ENCODE measurements around the gene MX1. TPM values are rescaled to one million over a fixed set of nuclear protein-coding genes. Genes with fewer than 3 reads are reported as not detected.

The MX1 gene
- total and polyA plus RNA-seq, 2 experiments from 2014 or later = 2.1 to 6.5 TPM

DNA sequence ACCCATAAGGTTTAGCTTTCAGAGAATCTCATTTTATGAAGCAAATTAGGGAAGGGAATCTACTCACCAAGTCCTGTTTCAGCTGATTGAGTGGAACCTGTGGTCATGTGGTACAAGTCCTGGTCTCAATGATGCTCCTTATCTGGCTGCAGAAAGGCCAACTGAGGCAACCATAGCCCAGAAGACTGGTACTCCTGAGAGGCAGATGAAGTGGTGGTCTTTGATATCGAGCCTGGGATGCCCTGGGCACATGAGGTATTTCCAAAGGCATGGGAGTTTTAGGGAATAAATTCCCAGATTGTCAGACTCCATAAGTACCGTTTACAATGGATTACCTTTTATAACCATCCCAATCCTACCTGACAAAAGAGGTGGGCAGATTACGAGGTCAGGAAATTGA, 3.3 kb downstream of the MX1 start:
- no peak overlapping the region for H3K27ac Mint-ChIP-seq
- H3K4me1 Mint-ChIP-seq = peaks cover 12% of the 10 kb centered on the region; the same call in 2 of the 3 replicates
- H3K9me3 Mint-ChIP-seq = no peaks in the 10 kb centered on the region; the same call in 2 of the 3 replicates
- Histone ChIP-seq H3K4me2 (no peak overlapping the region), H3K4me3 (no peak overlapping the region), H3K4me1 (ENCODE audit: insufficient read depth) (peaks cover 6% of the 10 kb centered on the region; the same call in 1 of the 2 replicates), H2AFZ (no peak overlapping the region), H4K20me1 (replicated peaks; ENCODE audit: insufficient read depth) (no peaks in the 10 kb centered on the region), H3K79me2 (replicated peaks; ENCODE audit: insufficient read depth) (no peaks in the 10 kb centered on the region), H3K36me3 (ENCODE audit: insufficient read depth) (no peaks in the 10 kb centered on the region), H3K9me2 (ENCODE audit: insufficient read depth) (0 out of 2 replicates have a peak, but pooled peaks cover 3% of the 10 kb centered on the region), H3K27me3 (ENCODE audit: insufficient read depth) (peaks cover 42% of the 10 kb centered on the region), H3F3A (replicated peaks; ENCODE audit: low read depth) (no peaks in the 10 kb centered on the region), H3K27ac (ENCODE audit: low read depth) (no peak overlapping the region)
- H3K36me3 Mint-ChIP-seq (ENCODE audit: low read depth) = no peaks in the 10 kb centered on the region
- ATAC-seq (no peak), DNase-seq (ENCODE audit: low spot score) (no peak)
- H3K27me3 Mint-ChIP-seq (ENCODE audit: insufficient read depth, low read depth, poor library complexity) = peaks cover 32% of the 10 kb centered on the region
- no peak for TF ChIP-seq ZNF462 (CRISPR knock-in tag; IDR thresholded peaks at IDR 0.05)
- TF ChIP-seq EZH2 (IDR thresholded peaks at IDR 0.05; ENCODE audit: low read depth, unreplicated experiment) = no peak
- TF ChIP-seq ZNF331 (CRISPR knock-in tag; IDR thresholded peaks at IDR 0.05; ENCODE audit: low read depth) = no peak
- no peak for TF ChIP-seq CREB1 (CRISPR knock-in tag; IDR thresholded peaks at IDR 0.05; ENCODE audit: low read depth)
- TF ChIP-seq, protein P1, sequence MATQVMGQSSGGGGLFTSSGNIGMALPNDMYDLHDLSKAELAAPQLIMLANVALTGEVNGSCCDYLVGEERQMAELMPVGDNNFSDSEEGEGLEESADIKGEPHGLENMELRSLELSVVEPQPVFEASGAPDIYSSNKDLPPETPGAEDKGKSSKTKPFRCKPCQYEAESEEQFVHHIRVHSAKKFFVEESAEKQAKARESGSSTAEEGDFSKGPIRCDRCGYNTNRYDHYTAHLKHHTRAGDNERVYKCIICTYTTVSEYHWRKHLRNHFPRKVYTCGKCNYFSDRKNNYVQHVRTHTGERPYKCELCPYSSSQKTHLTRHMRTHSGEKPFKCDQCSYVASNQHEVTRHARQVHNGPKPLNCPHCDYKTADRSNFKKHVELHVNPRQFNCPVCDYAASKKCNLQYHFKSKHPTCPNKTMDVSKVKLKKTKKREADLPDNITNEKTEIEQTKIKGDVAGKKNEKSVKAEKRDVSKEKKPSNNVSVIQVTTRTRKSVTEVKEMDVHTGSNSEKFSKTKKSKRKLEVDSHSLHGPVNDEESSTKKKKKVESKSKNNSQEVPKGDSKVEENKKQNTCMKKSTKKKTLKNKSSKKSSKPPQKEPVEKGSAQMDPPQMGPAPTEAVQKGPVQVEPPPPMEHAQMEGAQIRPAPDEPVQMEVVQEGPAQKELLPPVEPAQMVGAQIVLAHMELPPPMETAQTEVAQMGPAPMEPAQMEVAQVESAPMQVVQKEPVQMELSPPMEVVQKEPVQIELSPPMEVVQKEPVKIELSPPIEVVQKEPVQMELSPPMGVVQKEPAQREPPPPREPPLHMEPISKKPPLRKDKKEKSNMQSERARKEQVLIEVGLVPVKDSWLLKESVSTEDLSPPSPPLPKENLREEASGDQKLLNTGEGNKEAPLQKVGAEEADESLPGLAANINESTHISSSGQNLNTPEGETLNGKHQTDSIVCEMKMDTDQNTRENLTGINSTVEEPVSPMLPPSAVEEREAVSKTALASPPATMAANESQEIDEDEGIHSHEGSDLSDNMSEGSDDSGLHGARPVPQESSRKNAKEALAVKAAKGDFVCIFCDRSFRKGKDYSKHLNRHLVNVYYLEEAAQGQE (IDR thresholded peaks at IDR 0.05; ENCODE audit: unreplicated experiment) = no peak
- TF ChIP-seq ETS1 (IDR thresholded peaks at IDR 0.05) = no peak
- no peak for TF ChIP-seq JUNB (IDR thresholded peaks at IDR 0.05; ENCODE audit: unreplicated experiment)
- no peak for TF ChIP-seq STAT1 (IDR thresholded peaks at IDR 0.05; ENCODE audit: unreplicated experiment)
- TF ChIP-seq POLR2AphosphoS5 (IDR thresholded peaks at IDR 0.05; ENCODE audit: low read depth) = no peak
- no peak for TF ChIP-seq EZH2phosphoT487 (IDR thresholded peaks at IDR 0.05; ENCODE audit: unreplicated experiment)
- TF ChIP-seq, protein P2, sequence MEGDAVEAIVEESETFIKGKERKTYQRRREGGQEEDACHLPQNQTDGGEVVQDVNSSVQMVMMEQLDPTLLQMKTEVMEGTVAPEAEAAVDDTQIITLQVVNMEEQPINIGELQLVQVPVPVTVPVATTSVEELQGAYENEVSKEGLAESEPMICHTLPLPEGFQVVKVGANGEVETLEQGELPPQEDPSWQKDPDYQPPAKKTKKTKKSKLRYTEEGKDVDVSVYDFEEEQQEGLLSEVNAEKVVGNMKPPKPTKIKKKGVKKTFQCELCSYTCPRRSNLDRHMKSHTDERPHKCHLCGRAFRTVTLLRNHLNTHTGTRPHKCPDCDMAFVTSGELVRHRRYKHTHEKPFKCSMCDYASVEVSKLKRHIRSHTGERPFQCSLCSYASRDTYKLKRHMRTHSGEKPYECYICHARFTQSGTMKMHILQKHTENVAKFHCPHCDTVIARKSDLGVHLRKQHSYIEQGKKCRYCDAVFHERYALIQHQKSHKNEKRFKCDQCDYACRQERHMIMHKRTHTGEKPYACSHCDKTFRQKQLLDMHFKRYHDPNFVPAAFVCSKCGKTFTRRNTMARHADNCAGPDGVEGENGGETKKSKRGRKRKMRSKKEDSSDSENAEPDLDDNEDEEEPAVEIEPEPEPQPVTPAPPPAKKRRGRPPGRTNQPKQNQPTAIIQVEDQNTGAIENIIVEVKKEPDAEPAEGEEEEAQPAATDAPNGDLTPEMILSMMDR (conservative IDR thresholded peaks at IDR 0.05; ENCODE audit: low read depth in 2 of 2) = no peak
- TF ChIP-seq NANOG (IDR thresholded peaks at IDR 0.05; ENCODE audit: borderline replicate concordance) = no peak
- TF ChIP-seq ZNF114 (CRISPR knock-in tag; IDR thresholded peaks at IDR 0.05) = no peak
- no peak overlapping the region for H3K4me3 Mint-ChIP-seq
